AG04450 (cell line): ENCODE data around the gene CHRNB4. TPM values are rescaled to one million over a fixed set of nuclear protein-coding genes. Genes with fewer than 3 reads are reported as not detected.

Source experiments
- CTCF ChIA-PET: fragments of 300-600, 350-600 bp; formaldehyde crosslinking; extraction: SDS; loops from one replicate; lab custom pipeline; 2022; ENCODE audit warnings: antibody characterized with exemption, inconsistent platforms; lab: Charles Lee
- POLR2A ChIA-PET: fragments of 350-600 bp; formaldehyde crosslinking; extraction: SDS; loops from one replicate; lab custom pipeline; 2021; ENCODE audit warnings: antibody characterized with exemption, inconsistent platforms; lab: Yijun Ruan, JAX
- DNase-seq: peaks from one replicate; pipeline ENCODE4 v3.0.0-alpha.2; 2011; ENCODE audit warnings: low read depth, low spot score
- H3K27ac ChIP-seq: one replicate; pipeline ENCODE4 v1.5.1; 2012; ENCODE audit warnings: low read depth, low read length, control low read depth
- H3K27me3 ChIP-seq: one replicate; pipeline ENCODE4 v1.6.0; 2012; ENCODE audit warnings: low read length; ENCODE audit not compliant: control insufficient read depth, insufficient read depth
- H3K4me3 ChIP-seq: 2 replicates; pipeline ENCODE4 v1.5.1; 2011; ENCODE audit warnings: mild to moderate bottlenecking, low read depth, low read length, control low read depth
- H3K9me3 ChIP-seq: 2 replicates; pipeline ENCODE4 v1.5.1; 2012; ENCODE audit warnings: low read length; ENCODE audit not compliant: control insufficient read depth, insufficient read depth
- CTCF ChIP-seq: IDR thresholded peaks from 2 replicates; pipeline ENCODE4 v1.5.1; 2011; ENCODE audit warnings: low read depth, low read length, control low read depth, inconsistent platforms
- polyA plus RNA-seq: library from polyadenylated mRNA; depleted of rRNA; stranded (reverse); fragments of >200 nt; gene quantifications from 2 replicates; pipeline ENCODE4 v1.2.3, GENCODE V29; 2011

Gene CHRNB4
- polyA plus RNA-seq, 1 experiment: not detected

- no peak overlapping the region for H3K4me3 ChIP-seq
Observed at GRCh38 chr15:78638658-78639314, 2.2 kb downstream of the CHRNB4 start.

GRCh38 chr15:78637776-78638435 lies 3.1 kb downstream of the CHRNB4 start:
- H3K4me3 ChIP-seq: no peak overlapping the region
- POLR2A ChIA-PET: no interaction called here
- H3K9me3 ChIP-seq: peaks cover 6% of the 10 kb centered on the region
- no peak for DNase-seq
- no peak for TF ChIP-seq CTCF
- H3K27me3 ChIP-seq: peaks cover 35% of the 10 kb centered on the region
- no peak overlapping the region for H3K27ac ChIP-seq
- CTCF ChIA-PET: interaction anchor here (0.6 to 3.0 kb wide), 9 partner anchors 14 to 570 kb away, joined by 3 to 29 read pairs (median 5); no protein-coding TSS in a partner anchor

More at GRCh38 chr15:78638658-78639314, 2.2 kb downstream of the CHRNB4 start:
- ChIA-PET CTCF (interaction anchor here (0.5 to 3.0 kb wide), 21 partner anchors 13 to 569 kb away, joined by 3 to 29 read pairs (median 3); partner anchors contain the start of gene CHRNA5), POLR2A (no interaction called here)
- no peak for DNase-seq
- Histone ChIP-seq H3K9me3 (peaks cover 1% of the 10 kb centered on the region), H3K27me3 (peaks cover 35% of the 10 kb centered on the region), H3K27ac (no peak overlapping the region)
- peak; percentile 68 for TF ChIP-seq CTCF

- no peak for DNase-seq
- CTCF ChIA-PET: no interaction called here
- Histone ChIP-seq H3K27me3 (peaks cover 22% of the 10 kb centered on the region), H3K9me3 (peaks cover 6% of the 10 kb centered on the region), H3K27ac (no peak overlapping the region), H3K4me3 (no peak overlapping the region)
- no peak for TF ChIP-seq CTCF
- POLR2A ChIA-PET: interaction anchor here (0.7 kb wide), 1 partner anchor 520 kb away, joined by 3 read pairs; no protein-coding TSS in a partner anchor
Observed at GRCh38 chr15:78636378-78636859, 4.6 kb downstream of the CHRNB4 start.

- TF ChIP-seq CTCF: no peak
Observed at GRCh38 chr15:78635346-78635745, 5.7 kb downstream of the CHRNB4 start.

More at GRCh38 chr15:78635346-78635745, 5.7 kb downstream of the CHRNB4 start:
- Histone ChIP-seq H3K27me3 (peaks cover 12% of the 10 kb centered on the region), H3K27ac (no peak overlapping the region), H3K4me3 (no peak overlapping the region), H3K9me3 (peaks cover 6% of the 10 kb centered on the region; the same call in 1 of the 2 replicates)
- ChIA-PET CTCF (no interaction called here), POLR2A (no interaction called here)
- DNase-seq: no peak
